ENCODE data around the gene ATP5MC3.
"Not testable (repeated sequence)": the region's sequence is repeated elsewhere in the genome, so short reads cannot be mapped to it uniquely, and the experiment has no call there.

Gene ATP5MC3

DNA sequence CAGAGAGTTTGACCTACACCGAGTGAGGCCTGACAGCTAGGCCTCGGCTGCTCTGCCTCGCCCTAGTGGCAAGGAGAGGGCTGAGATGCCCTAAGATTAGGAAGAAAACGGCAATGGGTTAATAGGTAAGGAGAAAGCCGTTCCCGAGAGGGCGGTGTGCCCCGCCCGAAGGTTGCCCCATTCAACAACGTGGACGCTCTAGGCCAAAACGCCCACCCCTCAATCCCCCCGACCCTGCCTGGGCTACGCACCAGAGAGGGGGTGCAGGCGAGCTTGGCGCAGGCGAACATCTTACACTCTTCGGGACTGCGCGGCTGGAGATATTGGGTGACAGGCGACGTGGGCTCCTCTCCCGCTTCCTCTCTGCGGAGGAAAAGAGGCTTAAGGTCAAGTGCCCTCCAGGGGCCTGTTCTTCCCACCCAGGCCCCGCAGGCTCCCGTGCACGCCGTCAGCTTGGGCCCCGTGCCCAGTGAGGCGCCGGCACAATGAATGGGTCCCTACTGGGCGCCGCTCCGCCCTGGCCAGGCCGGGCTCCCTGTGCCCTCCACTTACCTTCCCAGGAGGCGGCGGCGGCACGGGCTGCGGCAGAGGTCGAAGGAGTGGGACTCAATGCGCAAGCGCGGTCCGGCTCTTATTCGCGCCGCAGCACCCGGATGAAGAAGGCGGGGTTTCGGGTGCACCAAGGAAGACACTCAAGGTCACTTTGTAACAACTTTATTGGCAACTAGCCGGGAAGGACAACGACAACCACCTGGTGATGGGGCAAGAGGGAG lies at the start of gene ATP5MC3:
TSS of gene ATP5MC3 (minus strand) at position 607 of the 773 bp plus-strand sequence. CDS start at position 290, 317 bp downstream.
- peak; percentile 97 for DNase-seq

DNA sequence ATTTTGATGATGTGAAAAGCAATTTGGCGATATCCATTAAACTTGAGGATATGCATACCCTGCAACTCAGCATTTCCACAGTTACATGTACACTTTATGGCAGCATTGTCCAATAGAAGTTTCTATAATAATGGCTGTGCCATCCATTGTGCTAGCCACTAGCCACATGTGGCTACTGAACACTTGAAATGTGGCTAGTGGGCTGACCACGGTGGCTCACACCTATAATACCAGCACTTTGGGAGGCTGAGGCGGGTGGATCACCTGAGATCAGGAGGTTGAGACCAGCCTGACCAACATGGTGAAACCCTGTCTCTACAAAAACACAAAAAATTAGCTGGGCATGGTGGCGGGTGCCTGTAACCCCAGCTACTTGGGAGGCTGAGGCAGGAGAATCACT lies 47.1 kb upstream of the ATP5MC3 start:
- DNase-seq: not testable (repeated sequence)

GRCh38 chr2:175228179-175228578 lies 46.7 kb upstream of the ATP5MC3 start:
- DNase-seq: no peak

DNA sequence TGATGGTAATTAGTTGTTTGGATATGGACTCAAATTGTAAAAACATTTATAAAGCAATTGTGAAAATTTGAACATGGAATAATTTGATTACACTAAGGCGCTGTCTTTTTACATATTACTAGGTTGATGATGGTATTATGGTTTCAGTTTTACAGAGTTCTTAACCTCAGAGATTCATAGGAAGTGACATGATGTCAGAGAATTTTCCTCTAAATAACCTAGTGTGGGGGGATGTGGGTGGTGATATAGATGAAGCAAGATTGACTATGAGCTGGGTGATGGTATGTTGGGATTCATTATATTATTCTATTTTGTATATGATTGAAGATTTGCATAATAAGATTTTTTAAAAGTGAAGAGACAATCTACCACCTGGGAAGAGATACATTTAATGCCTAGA lies 45.9 kb upstream of the ATP5MC3 start:
- DNase-seq: no peak

- DNase-seq: no peak
Observed at GRCh38 chr2:175220075-175220474, 38.6 kb upstream of the ATP5MC3 start.

GRCh38 chr2:175218551-175218950 lies 37.0 kb upstream of the ATP5MC3 start:
- DNase-seq: no peak

- DNase-seq: no peak
Observed at GRCh38 chr2:175207741-175208438, 26.4 kb upstream of the ATP5MC3 start.

GRCh38 chr2:175206866-175207265 lies 25.4 kb upstream of the ATP5MC3 start:
- no peak for DNase-seq

DNA sequence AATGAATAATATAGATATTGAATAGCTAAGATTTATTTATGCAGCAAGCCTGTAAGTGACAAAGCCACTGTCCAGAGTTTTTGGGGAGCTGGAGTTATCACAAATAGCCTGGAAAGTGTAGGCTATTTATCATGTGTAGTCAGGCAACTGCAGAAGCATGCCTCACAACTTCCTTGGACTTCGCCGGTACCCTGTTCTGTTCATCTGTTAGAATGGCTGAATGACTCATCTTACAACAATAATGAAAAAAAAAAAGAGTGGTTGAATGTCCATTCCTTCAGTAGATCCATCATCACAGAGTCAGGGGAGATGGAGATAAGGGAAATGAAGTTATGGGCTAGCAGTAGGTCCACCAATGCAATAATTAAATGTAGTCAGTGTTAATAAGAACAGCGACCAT lies 24.0 kb upstream of the ATP5MC3 start:
- no peak for DNase-seq

DNA sequence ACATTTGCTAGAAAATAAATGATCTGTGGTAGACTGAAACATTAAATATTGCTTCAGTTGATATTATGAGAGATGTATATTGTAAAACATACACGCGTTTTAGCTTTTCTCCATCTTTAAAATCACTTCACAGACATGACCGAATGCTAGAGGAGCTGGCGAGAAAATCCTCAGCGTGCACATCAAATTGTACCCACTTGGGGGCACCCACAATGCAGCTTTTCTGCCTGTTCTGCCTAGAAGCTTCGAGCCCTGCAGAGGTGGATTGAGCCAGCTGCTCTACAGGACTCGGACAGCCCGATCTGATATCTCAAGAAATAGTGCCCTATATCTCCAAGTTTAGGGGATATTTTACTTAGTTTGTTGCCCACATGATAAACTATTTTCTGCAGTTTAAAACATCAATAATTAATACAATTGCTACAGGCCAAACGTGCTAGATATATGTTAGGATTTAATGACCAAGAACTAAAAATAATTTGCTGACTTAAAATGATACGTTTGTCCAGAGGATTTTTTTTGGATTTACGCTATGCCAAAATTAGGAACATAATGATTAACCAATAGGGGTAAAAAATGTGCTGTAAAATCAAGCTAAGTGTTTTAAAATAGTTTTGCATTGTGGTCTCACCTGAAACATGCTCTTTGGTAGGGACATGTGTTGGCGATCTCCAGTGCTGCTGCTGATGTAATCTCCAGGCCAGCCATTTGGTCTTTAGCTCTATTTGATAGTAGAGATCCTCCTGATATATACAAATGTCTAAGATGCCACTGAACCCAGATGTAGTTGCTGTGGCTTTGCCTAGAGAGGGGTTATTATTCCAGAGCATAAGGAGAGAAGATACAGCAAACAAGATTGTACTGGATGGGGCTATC lies 22.3 kb upstream of the ATP5MC3 start:
- peak; percentile 84 for DNase-seq

GRCh38 chr2:175195012-175195411 lies 13.5 kb upstream of the ATP5MC3 start:
- no peak for DNase-seq

DNA sequence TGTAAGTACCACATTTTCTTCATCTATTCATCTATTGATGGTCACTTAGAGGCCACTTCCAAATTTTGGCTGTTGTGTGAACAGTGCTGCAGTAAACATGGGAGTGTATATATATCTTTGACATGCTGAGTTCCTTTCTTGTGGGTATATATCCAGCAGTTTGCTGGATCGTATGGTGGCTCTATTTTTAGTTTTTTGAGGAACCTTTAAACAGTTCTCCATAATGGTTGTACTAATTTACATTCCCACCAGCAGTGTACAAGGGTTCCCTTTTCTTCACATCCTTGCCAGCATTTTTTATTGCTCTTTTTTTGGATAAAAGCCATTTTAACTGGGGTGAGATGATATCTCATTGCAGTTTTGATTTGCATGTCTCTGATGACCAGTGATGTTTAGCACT lies 7.3 kb upstream of the ATP5MC3 start:
- no peak for DNase-seq

GRCh38 chr2:175187378-175187777 lies 5.9 kb upstream of the ATP5MC3 start:
- peak; percentile 66 for DNase-seq

DNA sequence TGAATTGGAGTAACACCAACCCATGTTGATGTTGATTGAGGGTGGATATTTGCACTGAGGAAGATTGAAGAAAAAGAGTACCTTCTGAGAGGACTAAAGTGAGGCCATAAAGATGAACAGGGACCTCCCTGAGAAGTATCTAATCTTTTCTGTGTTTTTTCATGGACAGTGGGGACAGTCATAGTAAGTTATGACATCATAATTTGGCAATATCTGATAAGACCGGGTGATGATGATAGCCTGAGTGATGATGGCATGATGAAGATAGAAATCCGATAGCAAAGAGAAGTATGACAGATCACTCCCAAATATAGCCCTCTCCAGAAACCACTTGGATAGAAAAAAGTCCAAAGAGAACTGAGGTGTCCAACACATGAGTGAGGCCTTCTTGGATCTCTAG lies 2.2 kb upstream of the ATP5MC3 start:
- DNase-seq: no peak

GRCh38 chr2:175181877-175182308 lies 383 bp upstream of the ATP5MC3 start:
- DNase-seq: no peak

DNA sequence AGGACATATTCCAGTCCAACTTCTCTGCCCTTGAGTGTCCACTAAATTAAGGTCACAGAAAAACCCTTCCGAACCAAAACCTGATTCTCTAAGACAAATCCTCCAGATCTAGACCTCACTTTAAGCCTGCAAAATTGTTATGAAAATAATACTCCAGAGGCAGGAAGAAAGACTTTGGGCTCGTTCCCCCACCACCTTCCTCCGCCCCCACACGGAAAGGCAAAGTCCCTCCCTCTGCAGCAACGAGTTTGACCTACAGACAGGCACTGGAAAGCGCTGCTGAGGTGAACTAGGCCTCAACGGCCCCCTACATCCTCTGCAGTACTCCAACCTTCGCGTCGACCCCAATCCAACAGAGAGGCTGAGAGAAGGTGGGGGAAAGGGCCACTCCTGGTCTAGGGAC lies 808 bp downstream of the ATP5MC3 start:
- DNase-seq: peak; percentile 63

GRCh38 chr2:175176624-175177023 lies 4.9 kb downstream of the ATP5MC3 start:
- DNase-seq: no peak

DNA sequence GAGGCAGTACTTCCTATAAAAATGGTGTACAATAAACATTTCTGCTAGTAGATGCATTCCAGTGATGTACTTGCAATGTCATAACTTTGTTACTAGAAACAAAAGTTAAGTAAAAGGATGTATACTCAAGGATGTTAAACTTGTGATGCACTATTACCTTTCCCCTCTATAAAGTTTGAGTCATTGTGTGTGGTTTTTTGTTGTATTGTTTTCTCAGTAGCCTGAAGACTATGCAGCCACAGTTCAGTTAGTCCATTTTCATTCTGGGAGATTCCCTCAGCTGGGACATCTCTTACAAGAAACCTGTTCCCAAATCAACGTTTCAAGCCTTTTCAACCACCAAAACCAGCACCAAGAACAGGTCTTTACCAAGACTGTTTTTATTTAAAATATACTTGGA lies 5.6 kb downstream of the ATP5MC3 start:
- DNase-seq: no peak

DNA sequence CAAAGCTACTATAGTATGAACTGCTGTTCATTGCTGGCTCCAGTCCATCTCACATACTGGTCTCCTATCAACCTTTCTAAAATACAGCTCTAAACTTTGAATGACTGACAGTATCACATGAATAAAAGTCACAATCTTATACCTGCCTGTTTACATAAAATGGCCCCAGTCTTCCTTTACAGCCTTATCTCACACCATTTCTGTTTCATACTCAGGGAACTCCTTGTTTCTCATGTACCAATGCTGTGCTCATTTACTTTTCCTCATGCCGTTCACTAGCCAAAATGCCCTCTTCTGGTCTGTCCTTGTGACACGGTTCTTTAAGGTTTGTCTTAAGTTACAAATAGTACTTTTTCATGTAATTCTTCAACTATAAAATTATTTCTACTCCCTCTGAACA lies 6.2 kb downstream of the ATP5MC3 start:
- DNase-seq: no peak

DNA sequence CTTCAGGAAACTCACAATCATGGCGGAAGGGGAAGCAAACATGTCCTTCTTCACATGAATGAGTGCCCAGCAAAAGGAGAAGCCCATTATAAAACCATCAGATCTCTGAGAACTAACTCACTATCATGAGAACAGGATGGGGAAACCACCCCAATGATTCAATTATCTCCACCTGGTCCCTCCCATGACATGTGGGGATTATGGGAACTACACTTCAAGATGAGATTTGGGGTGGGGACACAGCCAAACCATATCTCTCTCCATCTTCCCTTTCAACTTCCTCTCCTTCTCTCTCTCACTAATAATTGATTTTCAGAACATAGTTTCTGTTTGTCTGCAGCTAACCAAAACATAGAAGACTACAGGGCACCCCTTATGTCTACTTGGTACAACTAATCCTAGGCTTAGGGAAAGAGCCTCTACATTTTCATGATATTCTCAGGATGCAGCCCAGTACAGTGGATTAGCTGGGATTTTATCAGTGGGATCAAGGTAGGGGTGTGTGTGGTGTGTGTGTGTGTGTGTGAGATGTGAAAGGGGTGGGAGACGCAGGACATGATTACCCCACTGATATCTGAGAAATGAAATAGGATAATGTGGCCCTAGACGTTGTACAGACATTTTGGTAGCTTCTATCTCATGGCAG lies 10.7 kb downstream of the ATP5MC3 start:
- DNase-seq: peak; percentile 32

GRCh38 chr2:175169191-175169590 lies 12.3 kb downstream of the ATP5MC3 start:
- DNase-seq: peak; percentile 33

- no peak for DNase-seq
Observed at GRCh38 chr2:175168564-175168945, 13.0 kb downstream of the ATP5MC3 start.

Data from OCI-M1 (cell line).